SK-N-SH treated with all-trans-retinoic acid at 6 μM for 48 hours (cell line): ENCODE measurements around the gene KRTAP10-2.
"Not testable (repeated sequence)": the region's sequence is repeated elsewhere in the genome, so short reads cannot be mapped to it uniquely, and the experiment has no call there.

Experiments
- ATAC-seq: fragments of 200-7000 bp; cut with Tn5 transposase; 3 replicates; pipeline ENCODE4 v1.9.1; 2020; ENCODE audit warnings: mild to moderate bottlenecking, moderate library complexity
- BACH2 ChIP-seq: fragments of 250-450 bp; sonication (Bioruptor Pico); IDR thresholded peaks from 2 replicates; pipeline ENCODE4 v1.9.0; 2021; ENCODE audit warnings: mild to moderate bottlenecking, borderline replicate concordance
- CSDC2 ChIP-seq: fragments of 250-450 bp; sonication (Bioruptor Pico); IDR thresholded peaks from 2 replicates; pipeline ENCODE4 v1.5.0; 2020; ENCODE audit warnings: mild to moderate bottlenecking, moderate library complexity
- ESRRG ChIP-seq: fragments of 250-450 bp; sonication (Bioruptor Pico); IDR thresholded peaks from 2 replicates; pipeline ENCODE4 v1.6.1; 2021; ENCODE audit warnings: mild to moderate bottlenecking
- ISL1 ChIP-seq: fragments of 250-450 bp; sonication (Bioruptor Pico); IDR thresholded peaks from 2 replicates; pipeline ENCODE4 v2.1.2; 2022; ENCODE audit warnings: mild to moderate bottlenecking, moderate library complexity
- OSR1 ChIP-seq: fragments of 250-450 bp; sonication (Bioruptor Pico); IDR thresholded peaks from 2 replicates; pipeline ENCODE4 v1.8.0; 2022; ENCODE audit warnings: moderate library complexity, mild to moderate bottlenecking, inconsistent platforms
- SNAI2 ChIP-seq: fragments of 250-450 bp; sonication (Bioruptor Pico); IDR thresholded peaks from 2 replicates; pipeline ENCODE4 v1.5.0; 2020; ENCODE audit warnings: mild to moderate bottlenecking, moderate library complexity
- ZFP3 ChIP-seq: fragments of 250-450 bp; sonication (Bioruptor Pico); IDR thresholded peaks from 2 replicates; pipeline ENCODE4 v1.5.0; 2020; ENCODE audit warnings: mild to moderate bottlenecking, moderate library complexity
- ZFP30 ChIP-seq: fragments of 450-650 bp; formaldehyde crosslinking; IDR thresholded peaks from 2 replicates; pipeline ENCODE4 v1.5.0; 2022; ENCODE audit warnings: mild to moderate bottlenecking, moderate library complexity
- ZNF8 ChIP-seq: fragments of 450-650 bp; formaldehyde crosslinking; IDR thresholded peaks from 2 replicates; pipeline ENCODE4 v1.5.0; 2020; ENCODE audit warnings: mild to moderate bottlenecking, moderate library complexity

KRTAP10-2 gene

DNA sequence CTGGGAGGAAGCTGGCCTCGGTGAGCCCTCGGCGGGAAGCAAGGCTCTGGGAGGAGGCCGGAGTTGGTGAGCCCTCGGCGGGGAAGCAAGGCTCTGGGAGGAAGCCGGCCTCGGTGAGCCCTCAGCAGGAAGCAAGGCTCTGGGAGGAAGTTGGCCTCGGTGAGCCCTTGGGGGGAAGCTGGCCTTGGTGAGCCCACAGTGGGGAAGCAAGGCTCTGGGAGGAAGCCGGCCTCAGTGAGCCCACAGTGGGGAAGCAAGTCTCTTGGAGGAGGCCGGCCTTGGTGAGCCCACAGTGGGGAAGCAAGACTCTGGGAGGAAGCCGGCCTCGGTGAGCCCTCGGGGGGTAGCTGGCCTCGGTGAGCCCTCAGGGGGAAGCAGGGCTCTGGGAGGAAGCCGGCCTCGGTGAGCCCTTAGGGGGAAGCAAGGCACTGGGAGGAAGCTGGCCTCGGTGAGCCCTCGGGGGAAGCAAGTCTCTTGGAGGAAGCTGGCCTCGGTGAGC lies 47.4 kb downstream of the KRTAP10-2 start (continued):
- TF ChIP-seq ZFP3 (CRISPR knock-in tag) = no peak
- TF ChIP-seq CSDC2 = no peak
- TF ChIP-seq ZFP30 (CRISPR knock-in tag) = no peak
- no peak for TF ChIP-seq SNAI2 (CRISPR knock-in tag)
- TF ChIP-seq ESRRG (CRISPR knock-in tag) = no peak
- TF ChIP-seq ZNF8 (CRISPR knock-in tag) = no peak

DNA sequence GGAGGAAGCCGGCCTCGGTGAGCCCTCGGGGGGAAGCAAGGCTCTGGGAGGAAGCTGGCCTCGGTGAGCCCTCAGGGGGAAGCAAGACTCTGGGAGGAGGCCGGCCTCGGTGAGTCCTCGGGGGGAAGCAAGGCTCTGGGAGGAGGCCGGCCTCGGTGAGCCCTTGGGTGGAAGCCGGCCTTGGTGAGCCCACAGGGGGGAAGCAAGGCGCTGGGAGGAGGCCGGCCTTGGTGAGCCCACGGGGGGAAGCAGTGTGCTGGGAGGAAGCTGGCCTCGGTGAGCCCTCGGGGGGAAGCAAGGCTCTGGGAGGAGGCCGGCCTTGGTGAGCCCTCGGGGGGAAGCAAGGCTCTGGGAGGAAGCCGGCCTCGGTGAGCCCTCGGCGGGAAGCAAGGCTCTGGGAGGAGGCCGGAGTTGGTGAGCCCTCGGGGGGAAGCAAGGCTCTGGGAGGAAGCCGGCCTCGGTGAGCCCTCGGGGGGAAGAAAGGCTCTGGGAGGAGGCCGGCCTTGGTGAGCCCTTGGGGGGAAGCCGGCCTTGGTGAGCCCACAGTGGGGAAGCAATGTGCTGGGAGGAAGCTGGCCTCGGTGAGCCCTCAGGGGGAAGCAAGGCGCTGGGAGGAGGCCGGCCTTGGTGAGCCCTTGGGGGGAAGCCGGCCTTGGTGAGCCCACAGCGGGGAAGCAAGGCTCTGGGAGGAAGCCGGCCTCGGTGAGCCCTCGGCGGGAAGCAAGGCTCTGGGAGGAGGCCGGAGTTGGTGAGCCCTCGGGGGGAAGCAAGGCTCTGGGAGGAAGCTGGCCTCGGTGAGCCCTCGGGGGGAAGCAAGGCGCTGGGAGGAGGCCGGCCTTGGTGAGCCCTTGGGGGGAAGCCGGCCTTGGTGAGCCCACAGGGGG lies 48.1 kb downstream of the KRTAP10-2 start:
- ATAC-seq = not testable (repeated sequence)

GRCh38 chr21:44502171-44502958 lies 48.9 kb downstream of the KRTAP10-2 start:
- no peak for ATAC-seq
- TF ChIP-seq ISL1 (CRISPR knock-in tag) (no peak), OSR1 (CRISPR knock-in tag) (no peak), BACH2 (CRISPR knock-in tag) (no peak)
- TF ChIP-seq, all 23 proteins: peak for 0
